ENCODE measurements around the gene PRKG1.

PRKG1 gene

GRCh38 chr10:51542853-51543252 is 468.6 kb downstream of the PRKG1 start:
- TF ChIP-seq, protein P1, sequence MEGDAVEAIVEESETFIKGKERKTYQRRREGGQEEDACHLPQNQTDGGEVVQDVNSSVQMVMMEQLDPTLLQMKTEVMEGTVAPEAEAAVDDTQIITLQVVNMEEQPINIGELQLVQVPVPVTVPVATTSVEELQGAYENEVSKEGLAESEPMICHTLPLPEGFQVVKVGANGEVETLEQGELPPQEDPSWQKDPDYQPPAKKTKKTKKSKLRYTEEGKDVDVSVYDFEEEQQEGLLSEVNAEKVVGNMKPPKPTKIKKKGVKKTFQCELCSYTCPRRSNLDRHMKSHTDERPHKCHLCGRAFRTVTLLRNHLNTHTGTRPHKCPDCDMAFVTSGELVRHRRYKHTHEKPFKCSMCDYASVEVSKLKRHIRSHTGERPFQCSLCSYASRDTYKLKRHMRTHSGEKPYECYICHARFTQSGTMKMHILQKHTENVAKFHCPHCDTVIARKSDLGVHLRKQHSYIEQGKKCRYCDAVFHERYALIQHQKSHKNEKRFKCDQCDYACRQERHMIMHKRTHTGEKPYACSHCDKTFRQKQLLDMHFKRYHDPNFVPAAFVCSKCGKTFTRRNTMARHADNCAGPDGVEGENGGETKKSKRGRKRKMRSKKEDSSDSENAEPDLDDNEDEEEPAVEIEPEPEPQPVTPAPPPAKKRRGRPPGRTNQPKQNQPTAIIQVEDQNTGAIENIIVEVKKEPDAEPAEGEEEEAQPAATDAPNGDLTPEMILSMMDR (IDR thresholded peaks at IDR 0.05; ENCODE audit: extremely low read depth, insufficient read depth, missing control alignments), result no peak
- DNase-seq (ENCODE audit: low spot score), result no peak
- in situ Hi-C loops (cut with MboI; ENCODE audit: low pct_unique_long_range_greater_than_20kb, low sequenced_read_pairs, unreplicated experiment), result no loop called here

DNA sequence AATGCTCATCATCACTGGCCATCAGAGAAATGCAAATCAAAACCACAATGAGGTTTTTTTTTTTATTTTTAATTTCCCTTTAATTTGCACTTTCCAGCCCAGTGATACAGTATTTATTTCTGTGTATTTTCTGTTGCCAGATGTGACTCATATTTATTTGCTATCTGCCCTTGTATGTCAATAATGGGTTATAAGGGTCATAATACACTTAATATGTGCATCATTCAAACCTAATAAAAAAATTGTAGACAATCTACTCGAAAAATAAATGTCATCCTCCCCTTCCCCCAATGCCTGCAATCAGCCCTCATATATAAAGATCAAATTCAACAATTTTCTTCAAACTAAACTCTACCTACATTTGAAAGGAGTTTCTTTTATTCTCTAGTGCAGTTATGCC is 470.6 kb downstream of the PRKG1 start:
- TF ChIP-seq, protein P1 (IDR thresholded peaks at IDR 0.05; ENCODE audit: extremely low read depth, insufficient read depth, missing control alignments), result no peak
- in situ Hi-C loops (cut with MboI; ENCODE audit: low pct_unique_long_range_greater_than_20kb, low sequenced_read_pairs, unreplicated experiment), result no loop called here
- DNase-seq (ENCODE audit: low spot score), result no peak

DNA sequence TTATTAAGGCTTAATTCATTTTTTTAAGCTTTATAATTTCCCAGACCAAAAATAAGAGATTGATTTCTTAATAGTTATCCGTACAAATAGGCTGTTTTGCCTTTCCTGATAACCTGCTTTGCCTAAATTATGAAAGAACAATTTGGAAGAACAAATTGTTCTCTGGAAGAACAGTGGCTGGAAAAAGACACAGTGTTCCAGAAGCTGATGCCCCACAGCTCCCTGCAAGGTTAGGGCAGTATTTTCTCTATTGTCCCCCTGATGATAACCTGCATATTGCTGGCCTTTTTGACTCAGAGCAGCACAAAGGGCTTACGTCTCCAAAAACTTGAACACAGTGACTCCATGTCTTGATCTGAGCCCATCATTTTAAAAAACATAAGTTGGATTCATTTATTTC is 473.7 kb downstream of the PRKG1 start:
- DNase-seq (ENCODE audit: low spot score), result no peak
- TF ChIP-seq, protein P1 (IDR thresholded peaks at IDR 0.05; ENCODE audit: extremely low read depth, insufficient read depth, missing control alignments), result no peak
- in situ Hi-C loops (cut with MboI; ENCODE audit: low pct_unique_long_range_greater_than_20kb, low sequenced_read_pairs, unreplicated experiment), result no loop called here

DNA sequence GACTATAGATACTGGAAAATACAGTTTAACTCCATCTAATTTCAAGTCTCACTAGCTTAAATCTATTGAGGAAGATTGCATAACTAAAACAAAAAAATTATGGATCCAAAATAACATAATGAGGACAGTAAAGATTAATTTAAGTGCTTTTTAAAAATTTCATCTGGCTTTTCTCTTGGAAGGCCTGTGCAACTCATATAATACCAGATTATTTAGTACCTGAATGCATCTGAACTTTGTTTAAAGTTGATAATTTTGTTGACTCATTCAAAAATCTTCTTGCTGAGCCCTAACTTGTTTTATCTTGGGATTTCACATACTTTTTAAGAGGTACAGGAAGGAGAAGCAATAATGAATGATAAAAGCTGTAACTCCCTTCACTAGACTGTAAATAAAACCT is 478.6 kb downstream of the PRKG1 start:
- no peak for DNase-seq (ENCODE audit: low spot score)
- in situ Hi-C loops (cut with MboI; ENCODE audit: low pct_unique_long_range_greater_than_20kb, low sequenced_read_pairs, unreplicated experiment), result no loop called here
- TF ChIP-seq, protein P1 (IDR thresholded peaks at IDR 0.05; ENCODE audit: extremely low read depth, insufficient read depth, missing control alignments), result no peak

- in situ Hi-C loops (cut with MboI; ENCODE audit: low pct_unique_long_range_greater_than_20kb, low sequenced_read_pairs, unreplicated experiment), result no loop called here
- TF ChIP-seq, protein P1 (IDR thresholded peaks at IDR 0.05; ENCODE audit: extremely low read depth, insufficient read depth, missing control alignments), result no peak
- DNase-seq (ENCODE audit: low spot score), result no peak
Observed at GRCh38 chr10:51564896-51565510, 490.7 kb downstream of the PRKG1 start.

GRCh38 chr10:51567271-51567670 is 493.0 kb downstream of the PRKG1 start:
- TF ChIP-seq, protein P1 (IDR thresholded peaks at IDR 0.05; ENCODE audit: extremely low read depth, insufficient read depth, missing control alignments), result no peak
- in situ Hi-C loops (cut with MboI; ENCODE audit: low pct_unique_long_range_greater_than_20kb, low sequenced_read_pairs, unreplicated experiment), result no loop called here
- DNase-seq (ENCODE audit: low spot score), result no peak
